H9 (cell line): ENCODE results near the gene KRTAP9-1. TPM values are rescaled to one million over a fixed set of nuclear protein-coding genes. Genes with fewer than 3 reads are reported as not detected.

Experiments used
- DNase-seq: peaks from one replicate; pipeline ENCODE4 v3.0.0-alpha.2; 2017
- H2AFZ ChIP-seq: one replicate; pipeline ENCODE4 v1.6.1; 2013; ENCODE audit warnings: mild to moderate bottlenecking, low read length, control low read depth, moderate library complexity
- H2AK5ac ChIP-seq: 2 replicates; pipeline ENCODE4 v1.6.1; 2013; ENCODE audit warnings: low read length, control low read depth, mixed read lengths; ENCODE audit not compliant: insufficient read length
- H2BK120ac ChIP-seq: one replicate; pipeline ENCODE4 v1.6.1; 2013; ENCODE audit warnings: low read depth, mild to moderate bottlenecking, low read length, control low read depth, inconsistent platforms; ENCODE audit not compliant: poor library complexity, severe bottlenecking
- H2BK12ac ChIP-seq: 2 replicates; pipeline ENCODE4 v1.6.1; 2013; ENCODE audit warnings: low read length, control low read depth, mixed read lengths, low read depth; ENCODE audit not compliant: insufficient read length
- H2BK15ac ChIP-seq: 2 replicates; pipeline ENCODE4 v1.6.1; 2013; ENCODE audit warnings: low read depth, low read length, control low read depth
- H2BK20ac ChIP-seq: one replicate; pipeline ENCODE4 v1.6.1; 2013; ENCODE audit warnings: low read depth, mild to moderate bottlenecking, low read length, control low read depth, inconsistent platforms; ENCODE audit not compliant: poor library complexity, severe bottlenecking
- H2BK5ac ChIP-seq: 2 replicates; pipeline ENCODE4 v1.6.1; 2013; ENCODE audit warnings: low read length, control low read depth, mixed read lengths; ENCODE audit not compliant: insufficient read length
- H3K14ac ChIP-seq: 2 replicates; pipeline ENCODE4 v1.6.1; 2013; ENCODE audit warnings: low read length, control low read depth; ENCODE audit not compliant: insufficient read depth
- H3K18ac ChIP-seq: 2 replicates; pipeline ENCODE4 v1.6.1; 2013; ENCODE audit warnings: low read depth, mild to moderate bottlenecking, mixed read lengths, low read length, control low read depth; ENCODE audit not compliant: insufficient read length
- H3K23ac ChIP-seq: 2 replicates; pipeline ENCODE4 v1.6.1; 2013; ENCODE audit warnings: low read length, control low read depth, mixed read lengths, low read depth; ENCODE audit not compliant: insufficient read length
- H3K23me2 ChIP-seq: 2 replicates; pipeline ENCODE4 v1.6.1; 2013; ENCODE audit warnings: low read depth, mild to moderate bottlenecking, mixed read lengths, low read length, control low read depth; ENCODE audit not compliant: insufficient read length, poor library complexity, severe bottlenecking
- H3K27ac ChIP-seq: 2 replicates; pipeline ENCODE4 v1.5.1; 2013; ENCODE audit warnings: low read length, control low read depth, mixed read lengths, low read depth; ENCODE audit not compliant: insufficient read length
- H3K27me3 ChIP-seq: 2 replicates; pipeline ENCODE4 v1.6.1; 2013; ENCODE audit warnings: low read length, control low read depth, inconsistent platforms; ENCODE audit not compliant: insufficient read depth
- H3K4ac ChIP-seq: 2 replicates; pipeline ENCODE4 v1.6.1; 2013; ENCODE audit warnings: low read depth, mild to moderate bottlenecking, control low read depth, inconsistent platforms, low read length, moderate library complexity
- H3K4me1 ChIP-seq: 2 replicates; pipeline ENCODE4 v1.6.1; 2013; ENCODE audit warnings: low read length, control low read depth, inconsistent platforms; ENCODE audit not compliant: insufficient read depth
- H3K4me2 ChIP-seq: 2 replicates; pipeline ENCODE4 v1.6.1; 2013; ENCODE audit warnings: low read length, control low read depth, mixed read lengths; ENCODE audit not compliant: insufficient read length, insufficient read depth
- H3K56ac ChIP-seq: 2 replicates; pipeline ENCODE4 v1.6.1; 2013; ENCODE audit warnings: low read depth, mild to moderate bottlenecking, mixed read lengths, low read length, control low read depth; ENCODE audit not compliant: insufficient read length
- H3K79me1 ChIP-seq: 2 replicates; pipeline ENCODE4 v1.6.1; 2013; ENCODE audit warnings: low read depth, mild to moderate bottlenecking, moderate library complexity, low read length, control low read depth, inconsistent platforms; ENCODE audit not compliant: insufficient read depth, poor library complexity, severe bottlenecking
- H3K79me2 ChIP-seq: 2 replicates; pipeline ENCODE4 v1.6.1; 2013; ENCODE audit warnings: low read length, control low read depth, inconsistent platforms; ENCODE audit not compliant: insufficient read depth
- H3K9ac ChIP-seq: 2 replicates; pipeline ENCODE4 v1.6.1; 2013; ENCODE audit warnings: low read length, control low read depth, mixed read lengths; ENCODE audit not compliant: insufficient read length; ENCODE audit errors: extremely low read depth
- H3K9me3 ChIP-seq: one replicate; pipeline ENCODE4 v1.6.1; 2013; ENCODE audit warnings: low read depth, low read length, inconsistent platforms; ENCODE audit not compliant: control insufficient read depth
- H3T11ph ChIP-seq: one replicate; pipeline ENCODE4 v1.6.1; 2013; ENCODE audit warnings: mild to moderate bottlenecking, low read length, control low read depth, inconsistent platforms
- H4K20me1 ChIP-seq: one replicate; pipeline ENCODE4 v1.6.1; 2013; ENCODE audit not compliant: control insufficient read depth, insufficient read length, insufficient read depth
- H4K5ac ChIP-seq: 2 replicates; pipeline ENCODE4 v1.6.1; 2013; ENCODE audit warnings: low read depth, mild to moderate bottlenecking, mixed read lengths, low read length, control low read depth; ENCODE audit not compliant: insufficient read length
- H4K8ac ChIP-seq: replicated peaks from 2 replicates; pipeline ENCODE4 v1.6.1; 2013; ENCODE audit warnings: low read length, control low read depth, mixed read lengths, low read depth; ENCODE audit not compliant: insufficient read length
- H4K91ac ChIP-seq: 2 replicates; pipeline ENCODE4 v1.6.1; 2013; ENCODE audit warnings: low read depth, mild to moderate bottlenecking, moderate library complexity, mixed read lengths, low read length, control low read depth; ENCODE audit not compliant: insufficient read length
- H3K27ac Mint-ChIP-seq, 3 experiments: 2 replicates in 2 of 3; 3 replicates in 1 of 3; pipeline ENCODE4 v1.8.0; 2020 to 2021; ENCODE audit warnings: mixed read lengths in 3 of 3, mild to moderate bottlenecking in 1 of 3, moderate library complexity in 1 of 3
- H3K27me3 Mint-ChIP-seq: 2 replicates; pipeline ENCODE4 v1.8.0; 2021; ENCODE audit warnings: low read depth, mild to moderate bottlenecking, moderate library complexity, mixed read lengths
- H3K36me3 Mint-ChIP-seq, 3 experiments: 2 replicates in 2 of 3; 3 replicates in 1 of 3; pipeline ENCODE4 v1.8.0; 2020 to 2021; ENCODE audit warnings: low read depth in 3 of 3, mixed read lengths in 3 of 3; ENCODE audit not compliant: insufficient read depth in 1 of 3
- H3K4me1 Mint-ChIP-seq, 2 experiments: 2 replicates each; pipeline ENCODE4 v1.8.0; 2020; ENCODE audit warnings: mixed read lengths in 2 of 2
- H3K4me3 Mint-ChIP-seq, 2 experiments: 2 replicates in 1 of 2; 3 replicates in 1 of 2; pipeline ENCODE4 v1.8.0; 2020 to 2021; ENCODE audit warnings: mild to moderate bottlenecking in 2 of 2, mixed read lengths in 2 of 2, moderate library complexity in 1 of 2
- H3K9me3 Mint-ChIP-seq, 2 experiments: 2 replicates in 1 of 2; 3 replicates in 1 of 2; pipeline ENCODE4 v1.8.0; 2020; ENCODE audit warnings: mild to moderate bottlenecking in 2 of 2, mixed read lengths in 2 of 2, moderate library complexity in 1 of 2
- CTCF ChIP-seq: fragments of 200-600 bp; sonication (generic); conservative IDR thresholded peaks from 3 replicates; pipeline ENCODE4 v1.8.0; 2021; ENCODE audit warnings: antibody characterized with exemption, mild to moderate bottlenecking
- WGBS: extraction: QIAGEN DNeasy Blood & Tissue Kit; methylation state at CpG from one replicate; pipeline ENCODE4 v1.1.7; 2013; ENCODE audit warnings: missing lambda C conversion rate, low lambda C conversion rate, mixed read lengths; ENCODE audit not compliant: insufficient read length; ENCODE audit errors: extremely low coverage; 5-methylcytosine and 5-hydroxymethylcytosine counted together
- total RNA-seq: library from RNA; stranded (reverse); gene quantifications from 2 replicates; pipeline ENCODE4 v1.2.1, GENCODE V29; 2021

Gene KRTAP9-1
- total RNA-seq, 1 experiment from 2014 or later = not detected

- Histone ChIP-seq H3K9me3 (no peaks in the 10 kb centered on the region), H3K56ac (no peak overlapping the region), H3K27me3 (no peaks in the 10 kb centered on the region), H4K5ac (no peak overlapping the region), H4K91ac (no peak overlapping the region), H3T11ph (no peak overlapping the region), H2BK12ac (no peak overlapping the region), H2AK5ac (no peak overlapping the region), H3K27ac (no peak overlapping the region), H3K23me2 (no peaks in the 10 kb centered on the region), H3K4me1 (no peaks in the 10 kb centered on the region), H3K18ac (no peak overlapping the region), H2AFZ (no peak overlapping the region), H4K20me1 (no peaks in the 10 kb centered on the region), H3K4ac (no peak overlapping the region), H3K79me1 (no peaks in the 10 kb centered on the region), H3K23ac (no peak overlapping the region), H2BK20ac (no peak overlapping the region), H2BK15ac (no peak overlapping the region), H2BK5ac (no peak overlapping the region), H3K4me2 (no peak overlapping the region), H2BK120ac (no peak overlapping the region), H4K8ac (no peak overlapping the region), H3K79me2 (no peaks in the 10 kb centered on the region), H3K14ac (no peak overlapping the region), H3K9ac (no peak overlapping the region)
- Mint-ChIP-seq H3K4me3 (no peak overlapping the region), H3K9me3 (no peaks in the 10 kb centered on the region; a peak in 1 of 5 replicates), H3K4me1 (peaks cover 8 to 9% of the 10 kb centered on the region in 2 experiments), H3K27ac (no peak overlapping the region; a peak in 1 of 7 replicates), H3K36me3 (no peaks in the 10 kb centered on the region), H3K27me3 (peaks cover 2% of the 10 kb centered on the region; the same call in 1 of the 2 replicates)
- no CpG with 5 or more reads among the region's 1 CpG for WGBS
- no peak for DNase-seq
- no peak for TF ChIP-seq CTCF
Observed at GRCh38 chr17:41185001-41185400, 4.7 kb upstream of the KRTAP9-1 start.
